AG04450 (cell line): ENCODE measurements around the gene NKX1-2. TPM values are rescaled to one million over a fixed set of nuclear protein-coding genes. Genes with fewer than 3 reads are reported as not detected.

Source experiments
- CTCF ChIA-PET: fragments of 300-600, 350-600 bp; formaldehyde crosslinking; extraction: SDS; loops from one replicate; lab custom pipeline; 2022; ENCODE audit warnings: antibody characterized with exemption, inconsistent platforms; lab: Charles Lee
- POLR2A ChIA-PET: fragments of 350-600 bp; formaldehyde crosslinking; extraction: SDS; loops from one replicate; lab custom pipeline; 2021; ENCODE audit warnings: antibody characterized with exemption, inconsistent platforms; lab: Yijun Ruan, JAX
- DNase-seq: peaks from one replicate; pipeline ENCODE4 v3.0.0-alpha.2; 2011; ENCODE audit warnings: low read depth, low spot score
- H3K27ac ChIP-seq: one replicate; pipeline ENCODE4 v1.5.1; 2012; ENCODE audit warnings: low read depth, low read length, control low read depth
- H3K27me3 ChIP-seq: one replicate; pipeline ENCODE4 v1.6.0; 2012; ENCODE audit warnings: low read length; ENCODE audit not compliant: control insufficient read depth, insufficient read depth
- H3K4me3 ChIP-seq: 2 replicates; pipeline ENCODE4 v1.5.1; 2011; ENCODE audit warnings: mild to moderate bottlenecking, low read depth, low read length, control low read depth
- H3K9me3 ChIP-seq: 2 replicates; pipeline ENCODE4 v1.5.1; 2012; ENCODE audit warnings: low read length; ENCODE audit not compliant: control insufficient read depth, insufficient read depth
- polyA minus RNA-seq: library from RNA; depleted of rRNA, polyadenylated mRNA; stranded (reverse); fragments of >200 nt; gene quantifications from 2 replicates; pipeline ENCODE4 v1.2.3, GENCODE V29; 2011; rRNA and poly(A)+ RNA removed
- polyA plus RNA-seq: library from polyadenylated mRNA; depleted of rRNA; stranded (reverse); fragments of >200 nt; gene quantifications from 2 replicates; pipeline ENCODE4 v1.2.3, GENCODE V29; 2011; rRNA removed
- TF ChIP-seq, protein P1 (sequence below): IDR thresholded peaks from 2 replicates; pipeline ENCODE4 v1.5.1; 2011; ENCODE audit warnings: low read depth, low read length, control low read depth, inconsistent platforms

Gene NKX1-2
- polyA plus RNA-seq, result not detected in 2 replicates
- polyA minus RNA-seq, result not detected in 2 replicates

GRCh38 chr10:124450012-124450782 lies at the start of gene NKX1-2:
NKX1-2 (minus strand) TSS chr10:124450035; CDS start chr10:124449943, 92 bp downstream.
- no peak within 1 kb of the TSS for H3K4me3 ChIP-seq
- H3K27ac ChIP-seq, result no peak within 1 kb of the TSS
- peaks cover 86% of the 10 kb centered on the region for H3K27me3 ChIP-seq
- TF ChIP-seq, protein P1, sequence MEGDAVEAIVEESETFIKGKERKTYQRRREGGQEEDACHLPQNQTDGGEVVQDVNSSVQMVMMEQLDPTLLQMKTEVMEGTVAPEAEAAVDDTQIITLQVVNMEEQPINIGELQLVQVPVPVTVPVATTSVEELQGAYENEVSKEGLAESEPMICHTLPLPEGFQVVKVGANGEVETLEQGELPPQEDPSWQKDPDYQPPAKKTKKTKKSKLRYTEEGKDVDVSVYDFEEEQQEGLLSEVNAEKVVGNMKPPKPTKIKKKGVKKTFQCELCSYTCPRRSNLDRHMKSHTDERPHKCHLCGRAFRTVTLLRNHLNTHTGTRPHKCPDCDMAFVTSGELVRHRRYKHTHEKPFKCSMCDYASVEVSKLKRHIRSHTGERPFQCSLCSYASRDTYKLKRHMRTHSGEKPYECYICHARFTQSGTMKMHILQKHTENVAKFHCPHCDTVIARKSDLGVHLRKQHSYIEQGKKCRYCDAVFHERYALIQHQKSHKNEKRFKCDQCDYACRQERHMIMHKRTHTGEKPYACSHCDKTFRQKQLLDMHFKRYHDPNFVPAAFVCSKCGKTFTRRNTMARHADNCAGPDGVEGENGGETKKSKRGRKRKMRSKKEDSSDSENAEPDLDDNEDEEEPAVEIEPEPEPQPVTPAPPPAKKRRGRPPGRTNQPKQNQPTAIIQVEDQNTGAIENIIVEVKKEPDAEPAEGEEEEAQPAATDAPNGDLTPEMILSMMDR, result no peak
- ChIA-PET CTCF (no interaction called here), POLR2A (no interaction called here)
- H3K9me3 ChIP-seq, result no peaks in the 10 kb centered on the region; the same call in 1 of the 2 replicates
- no peak for DNase-seq

DNA sequence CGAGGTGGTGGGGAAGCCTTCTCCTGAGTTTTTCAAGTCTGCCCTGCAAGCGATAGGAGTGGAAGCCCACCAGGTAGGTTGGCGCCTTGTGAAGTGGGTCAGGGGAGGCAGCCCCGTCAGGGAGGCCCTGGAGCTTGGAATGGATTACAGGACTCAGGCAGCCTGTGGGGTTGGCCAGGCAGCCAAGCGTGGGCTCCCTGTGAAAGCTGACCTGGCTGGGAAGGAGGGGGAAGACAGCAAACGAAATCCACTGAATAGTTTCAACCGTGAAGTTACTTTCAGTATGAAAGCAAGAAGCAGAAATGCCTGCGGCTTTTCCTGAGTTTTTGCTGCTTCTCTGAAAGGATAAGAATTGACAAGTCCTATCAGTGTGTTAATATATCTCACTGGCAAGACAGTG lies 48.2 kb upstream of the NKX1-2 start:
- Histone ChIP-seq H3K27me3 (no peaks in the 10 kb centered on the region), H3K27ac (no peak overlapping the region)
- DNase-seq, result no peak

DNA sequence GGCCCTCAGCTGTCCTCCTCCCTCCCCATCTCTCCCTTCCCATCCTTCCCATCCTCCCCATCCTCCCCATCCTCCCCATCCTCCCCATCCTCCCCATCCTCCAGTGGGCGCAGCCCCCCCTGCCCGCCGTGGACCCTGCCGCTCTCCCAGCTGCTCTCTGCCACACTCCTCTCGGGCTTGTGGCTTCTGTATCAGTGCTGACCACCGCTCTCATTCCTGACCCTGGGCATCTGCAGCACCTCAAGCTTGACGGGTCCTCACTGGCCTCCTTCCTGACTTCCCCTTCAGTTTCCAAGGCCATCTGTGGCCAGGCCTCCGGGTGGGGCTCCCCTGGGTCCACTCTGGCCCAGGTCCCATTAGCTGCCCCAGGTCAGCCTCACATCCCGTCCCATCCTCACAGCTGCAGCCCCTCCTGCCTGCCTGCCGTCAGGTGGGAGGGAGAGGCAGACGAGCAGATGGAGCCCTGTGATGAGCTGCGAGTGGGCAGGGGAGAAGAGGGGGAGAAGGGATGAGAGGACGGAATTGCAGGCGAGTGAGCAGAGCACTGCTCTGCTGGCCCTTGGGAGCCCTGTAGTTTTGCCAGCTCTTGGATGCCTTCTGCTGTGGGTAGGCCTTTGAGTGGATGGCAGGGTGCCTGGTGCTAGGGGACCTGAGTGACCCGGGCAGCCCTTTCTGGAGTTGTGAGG lies 47.5 kb upstream of the NKX1-2 start:
- TF ChIP-seq, protein P1, result no peak
- CTCF ChIA-PET, result no interaction called here
- H3K27ac ChIP-seq, result no peak overlapping the region
- H3K4me3 ChIP-seq, result no peak overlapping the region
- POLR2A ChIA-PET, result no interaction called here
- H3K27me3 ChIP-seq, result no peaks in the 10 kb centered on the region
- no peaks in the 10 kb centered on the region for H3K9me3 ChIP-seq
- no peak for DNase-seq

More for the DNA sequence above, 48.2 kb upstream of the NKX1-2 start:
- Histone ChIP-seq H3K4me3 (no peak overlapping the region), H3K9me3 (no peaks in the 10 kb centered on the region)
- ChIA-PET CTCF (interaction anchor here (0.6 kb wide), 1 partner anchor 92 kb away, joined by 3 read pairs; no protein-coding TSS in a partner anchor), POLR2A (no interaction called here)
- TF ChIP-seq, protein P1, result no peak

DNA sequence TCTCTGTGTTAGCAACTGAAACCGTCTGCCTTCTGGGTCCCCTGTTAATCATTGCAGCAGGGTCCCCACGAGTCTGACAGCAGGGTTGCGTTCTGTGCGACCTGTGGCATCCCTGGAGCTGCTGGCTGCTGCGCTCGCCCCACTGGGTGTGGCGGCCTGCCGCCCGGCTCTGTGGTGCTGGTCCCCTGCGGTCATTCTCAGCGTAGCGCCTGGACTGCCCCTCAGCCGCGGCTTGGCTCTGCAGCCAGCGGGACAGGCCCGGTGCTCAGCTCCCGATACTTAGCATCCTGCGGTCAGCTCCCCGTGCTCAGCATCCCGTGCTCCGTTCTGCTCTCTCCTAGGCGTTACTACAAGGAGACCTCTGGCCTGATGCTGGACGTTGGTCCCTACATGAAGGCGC lies 46.8 kb upstream of the NKX1-2 start:
- no peak for DNase-seq
- TF ChIP-seq, protein P1, result no peak
- Histone ChIP-seq H3K9me3 (no peaks in the 10 kb centered on the region), H3K27me3 (no peaks in the 10 kb centered on the region), H3K27ac (no peak overlapping the region), H3K4me3 (no peak overlapping the region)
- CTCF ChIA-PET, result no interaction called here
- POLR2A ChIA-PET, result no interaction called here

GRCh38 chr10:124496150-124496549 lies 46.3 kb upstream of the NKX1-2 start:
- Histone ChIP-seq H3K4me3 (no peak overlapping the region), H3K27me3 (no peaks in the 10 kb centered on the region), H3K27ac (no peak overlapping the region), H3K9me3 (no peaks in the 10 kb centered on the region)
- no peak for DNase-seq
- TF ChIP-seq, protein P1, result no peak
- ChIA-PET POLR2A (no interaction called here), CTCF (no interaction called here)
